HG03139 (cell line): ENCODE data around the gene ANKRD33B.

Experiments
- ATAC-seq: cut with Tn5 transposase; IDR thresholded peaks from one replicate; pipeline ENCODE4 v1.9.1; 2021; ENCODE audit not compliant: unreplicated experiment

The ANKRD33B gene

DNA sequence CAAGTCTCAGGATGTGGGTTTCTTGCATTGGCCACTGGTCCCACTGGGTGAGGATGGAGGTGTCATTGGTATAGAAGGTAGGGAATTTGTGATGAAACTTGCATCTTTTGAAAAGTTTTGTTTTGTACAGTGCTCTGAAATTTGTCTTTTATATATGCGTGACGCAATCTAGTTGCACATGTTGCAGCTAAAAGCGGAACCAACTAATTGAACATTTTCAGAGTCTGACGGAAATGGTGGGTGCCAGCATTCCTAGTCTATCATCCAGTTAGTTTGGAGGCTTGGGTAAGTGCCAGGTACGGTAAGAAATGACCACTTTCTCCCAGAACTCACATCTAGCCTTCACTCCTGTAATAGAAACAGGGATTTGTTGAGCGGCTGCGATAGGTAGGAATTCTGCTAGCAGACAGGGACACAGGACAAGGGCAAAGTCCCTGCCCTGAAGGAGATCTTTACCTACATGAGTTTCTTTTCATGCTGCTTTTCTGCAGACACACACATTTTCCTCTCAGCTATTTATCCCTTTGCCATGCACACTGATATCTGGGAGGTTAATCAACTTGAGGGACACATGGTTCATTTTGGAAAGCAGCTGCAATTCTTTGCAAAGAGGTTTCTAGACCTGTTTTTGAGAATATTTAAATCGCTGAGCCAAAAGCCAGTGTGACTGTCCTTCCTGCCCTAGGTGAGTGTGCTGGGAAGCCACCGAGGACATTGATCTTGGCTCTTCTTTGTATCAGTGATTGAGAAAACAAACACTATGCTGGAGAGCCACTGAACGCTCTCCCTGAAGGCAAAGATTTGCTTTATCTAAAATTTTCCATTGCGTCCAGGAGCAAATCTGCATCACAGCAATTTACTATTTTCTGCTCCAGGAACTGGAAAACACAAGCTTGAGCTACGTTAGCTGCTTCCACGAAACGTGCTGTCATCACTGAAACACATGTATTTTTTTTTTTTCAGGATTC is 107.5 kb downstream of the ANKRD33B start:
- ATAC-seq: no peak

DNA sequence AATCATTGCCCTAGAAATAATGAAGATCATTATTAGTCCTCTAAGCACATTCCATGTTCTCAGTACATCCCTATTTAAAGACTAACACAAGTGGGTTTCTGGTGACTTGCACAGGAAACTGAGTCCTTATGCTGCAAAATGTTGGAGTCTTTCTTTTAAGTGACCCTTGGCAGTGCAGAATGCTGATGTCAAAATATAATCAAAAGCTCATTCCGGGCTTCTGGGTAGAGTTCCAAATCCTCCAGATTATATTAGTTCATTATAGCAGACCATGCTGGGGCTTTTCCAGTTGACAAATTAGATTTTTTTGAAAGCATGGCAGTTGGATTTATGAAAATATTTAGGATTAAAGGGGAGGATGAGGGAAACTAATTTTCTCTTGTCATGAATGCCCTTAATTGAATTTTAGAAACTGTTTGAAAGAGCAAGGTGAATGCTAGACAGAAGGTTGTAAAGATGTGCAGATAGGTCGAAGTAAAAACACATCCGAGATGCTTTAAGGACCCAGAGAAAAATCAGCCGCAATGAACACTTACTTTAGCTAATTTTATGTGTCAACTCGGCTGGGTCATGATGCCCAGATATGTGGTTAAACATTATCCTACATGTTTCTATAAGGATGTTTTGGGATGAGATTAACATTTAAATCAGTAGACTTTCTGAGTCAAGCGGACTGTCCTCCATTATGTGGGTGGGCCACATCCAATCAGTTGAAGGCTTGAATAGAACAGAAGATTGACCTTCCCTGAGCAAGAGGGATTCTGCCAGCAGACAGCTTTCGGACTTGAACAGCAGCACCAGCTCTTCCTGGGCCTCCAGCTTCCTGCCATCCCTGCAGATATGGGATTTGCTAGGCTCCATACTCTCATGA is 108.5 kb downstream of the ANKRD33B start:
- no peak for ATAC-seq

DNA sequence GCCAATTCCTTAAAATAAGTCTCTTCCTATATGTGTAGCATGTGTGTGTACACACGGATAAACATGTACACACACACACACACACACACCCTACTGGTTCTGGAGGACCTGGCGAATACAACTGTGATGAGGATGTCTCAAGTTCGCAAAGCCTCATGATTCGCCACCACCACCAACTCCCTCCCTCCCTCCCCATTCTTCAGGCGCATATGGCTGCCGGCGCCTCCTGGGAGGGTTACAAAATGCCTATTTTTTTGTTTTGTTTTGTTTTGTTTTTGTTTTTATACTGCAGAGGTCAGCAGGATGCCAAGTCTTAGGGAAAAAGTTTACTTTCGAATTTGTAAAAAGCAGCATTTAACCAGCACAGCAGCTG is 109.1 kb downstream of the ANKRD33B start:
- ATAC-seq: no peak

DNA sequence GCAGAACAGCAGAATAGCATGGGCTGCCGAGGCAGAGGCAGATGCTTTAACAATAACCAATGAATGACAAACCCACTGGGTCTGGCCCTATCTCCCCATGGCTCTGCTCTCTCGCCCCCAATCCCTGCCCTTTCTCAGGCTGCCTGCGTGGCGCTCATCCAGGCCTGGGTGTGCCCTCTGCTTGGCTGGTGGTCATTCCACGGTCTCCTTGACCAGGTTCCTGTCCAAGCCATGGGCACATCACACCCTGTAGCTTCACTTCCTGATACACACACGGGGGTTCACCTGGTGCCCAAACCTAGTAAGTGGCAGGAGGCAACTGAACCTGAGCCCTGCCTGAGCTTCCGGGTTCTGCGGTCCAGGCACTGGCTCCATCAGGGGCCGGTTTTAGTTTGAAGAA is 109.5 kb downstream of the ANKRD33B start:
- ATAC-seq: no peak

DNA sequence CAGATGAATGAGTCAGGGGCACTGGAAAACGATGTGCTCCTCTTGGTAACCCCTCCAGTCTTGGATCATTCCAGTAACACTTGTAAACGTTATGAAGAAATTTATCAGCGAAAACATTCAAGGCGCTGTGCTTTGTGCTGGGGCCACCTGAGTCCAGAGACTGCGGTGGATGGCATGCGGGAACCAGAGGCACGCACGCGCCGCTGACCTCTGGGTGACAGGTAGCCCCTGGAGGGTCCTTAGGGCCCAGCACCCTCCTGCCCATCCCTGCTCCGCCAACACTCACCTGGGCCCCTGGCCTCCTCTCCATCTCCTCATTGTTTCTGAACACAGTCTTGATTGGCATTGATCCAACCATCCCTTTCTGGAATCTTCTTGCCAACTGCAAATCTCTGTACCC is 110.2 kb downstream of the ANKRD33B start:
- ATAC-seq: no peak

DNA sequence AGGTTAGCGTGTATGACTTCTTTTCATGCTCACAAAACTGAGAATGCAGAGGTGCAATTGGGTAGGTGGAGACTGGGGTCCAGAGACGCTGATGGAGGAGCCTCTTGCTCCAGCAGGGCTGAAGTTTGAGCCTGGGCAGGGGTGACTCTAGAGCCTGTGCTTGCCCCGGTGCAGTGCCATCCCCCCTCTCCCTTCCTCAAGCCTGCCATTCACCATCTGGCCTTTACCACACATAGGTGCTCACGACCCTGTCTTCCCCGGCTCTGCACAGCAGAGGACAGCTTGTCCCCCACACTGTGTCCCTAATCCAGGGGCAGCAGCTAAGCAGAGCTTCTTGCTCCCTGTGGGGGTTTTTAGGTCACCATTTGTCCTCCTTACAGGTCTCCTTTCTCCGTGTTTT is 110.7 kb downstream of the ANKRD33B start:
- ATAC-seq: no peak

DNA sequence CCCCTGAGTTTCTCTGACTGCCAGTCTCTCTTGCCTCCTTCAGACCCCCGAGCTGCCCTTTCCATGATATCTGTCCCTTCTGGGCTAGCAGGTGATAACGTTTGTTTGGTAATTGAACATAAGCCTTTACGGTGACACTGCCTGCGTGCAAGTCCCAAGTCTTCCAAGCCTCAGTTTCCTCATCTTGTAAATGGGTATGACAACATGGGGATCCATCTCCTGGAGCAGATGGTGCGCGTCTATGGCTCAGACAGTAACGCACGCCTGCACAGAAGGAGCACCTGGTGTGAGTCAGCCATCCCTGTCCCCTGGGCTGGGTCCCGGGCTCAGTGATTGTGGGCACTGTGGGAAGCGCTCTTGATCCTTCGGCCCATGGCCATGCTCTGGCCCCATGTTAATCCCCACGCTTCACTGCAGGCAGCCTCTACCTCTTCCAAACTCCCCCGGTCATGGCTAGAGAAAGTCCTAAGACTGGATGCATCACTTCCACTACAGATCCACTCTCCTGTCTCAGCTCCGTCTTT is 111.4 kb downstream of the ANKRD33B start:
- no peak for ATAC-seq

DNA sequence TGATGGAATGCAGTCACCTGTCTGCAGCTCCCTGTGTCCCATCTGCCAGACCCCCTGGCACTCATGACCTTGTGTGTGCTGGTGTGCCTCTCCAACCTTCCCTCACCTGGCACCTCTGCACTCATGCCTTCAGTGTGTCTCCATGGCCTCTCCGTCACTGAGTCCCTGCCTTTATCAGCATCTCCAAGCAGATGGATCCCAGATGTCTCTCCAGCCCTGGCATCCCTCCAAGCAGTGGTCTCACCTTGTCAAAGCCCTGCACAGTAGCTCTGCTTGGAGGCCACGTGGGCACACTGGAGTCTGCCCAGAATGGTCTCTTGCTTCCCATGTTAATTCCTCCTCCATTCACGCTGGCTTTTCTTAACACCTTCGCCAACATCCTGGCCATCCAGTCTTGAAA is 112.4 kb downstream of the ANKRD33B start:
- ATAC-seq: no peak

DNA sequence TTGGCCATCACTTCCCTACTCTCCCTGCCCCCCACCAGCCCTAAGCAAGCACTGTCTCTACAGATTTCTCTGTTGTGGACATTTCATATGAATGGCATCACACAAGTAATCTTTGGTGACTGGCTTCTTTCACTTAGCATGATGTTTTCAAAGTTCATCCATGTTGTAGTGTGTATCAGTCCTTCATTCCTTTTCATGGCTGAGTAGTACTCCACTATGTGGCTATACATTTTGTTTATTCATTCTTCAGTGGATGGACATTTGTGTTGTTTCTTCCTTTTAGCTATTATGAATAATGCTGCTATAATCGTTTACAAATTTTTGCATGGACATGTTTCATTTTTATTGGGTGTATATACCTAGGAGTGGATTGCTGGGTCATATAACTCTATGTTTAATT is 113.1 kb downstream of the ANKRD33B start:
- ATAC-seq: no peak

DNA sequence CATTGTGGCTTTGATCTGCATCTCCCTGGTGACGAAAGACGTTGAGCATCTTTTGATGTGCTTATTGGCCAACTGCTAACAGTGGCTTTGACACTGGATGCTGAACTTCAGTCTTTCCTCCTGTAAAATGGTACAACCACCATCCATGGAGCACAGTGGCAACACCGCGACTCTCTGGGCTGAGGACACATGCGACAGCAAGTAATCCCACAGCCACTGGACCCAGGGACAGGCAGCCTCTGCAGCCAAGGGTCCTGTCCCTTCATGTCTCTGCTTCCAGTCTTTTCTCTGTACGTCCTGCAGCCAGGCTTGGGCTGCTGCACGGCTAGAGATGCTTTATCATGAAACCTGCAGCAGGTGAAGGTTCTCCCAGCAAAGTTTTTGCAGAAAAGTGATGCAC is 113.7 kb downstream of the ANKRD33B start:
- ATAC-seq: no peak

DNA sequence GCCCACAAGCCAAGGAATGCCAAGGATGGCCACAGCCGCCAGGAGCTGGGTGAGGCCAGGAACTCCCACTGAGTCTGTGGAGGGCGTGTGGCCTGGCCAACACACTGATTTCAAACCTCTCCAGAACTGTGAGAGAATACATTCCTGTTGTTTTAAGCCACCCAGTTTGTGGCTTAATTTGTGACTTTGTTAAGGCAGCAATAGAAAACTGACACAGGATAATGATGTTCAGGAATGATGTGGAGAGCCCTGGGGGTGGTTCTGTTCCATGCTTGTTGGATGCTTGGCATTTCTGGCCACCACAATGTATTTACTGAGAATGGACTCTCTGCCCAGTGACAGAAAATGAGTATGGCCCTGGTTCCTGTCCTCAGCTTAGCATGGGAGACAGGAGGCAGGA is 114.4 kb downstream of the ANKRD33B start:
- ATAC-seq: no peak

DNA sequence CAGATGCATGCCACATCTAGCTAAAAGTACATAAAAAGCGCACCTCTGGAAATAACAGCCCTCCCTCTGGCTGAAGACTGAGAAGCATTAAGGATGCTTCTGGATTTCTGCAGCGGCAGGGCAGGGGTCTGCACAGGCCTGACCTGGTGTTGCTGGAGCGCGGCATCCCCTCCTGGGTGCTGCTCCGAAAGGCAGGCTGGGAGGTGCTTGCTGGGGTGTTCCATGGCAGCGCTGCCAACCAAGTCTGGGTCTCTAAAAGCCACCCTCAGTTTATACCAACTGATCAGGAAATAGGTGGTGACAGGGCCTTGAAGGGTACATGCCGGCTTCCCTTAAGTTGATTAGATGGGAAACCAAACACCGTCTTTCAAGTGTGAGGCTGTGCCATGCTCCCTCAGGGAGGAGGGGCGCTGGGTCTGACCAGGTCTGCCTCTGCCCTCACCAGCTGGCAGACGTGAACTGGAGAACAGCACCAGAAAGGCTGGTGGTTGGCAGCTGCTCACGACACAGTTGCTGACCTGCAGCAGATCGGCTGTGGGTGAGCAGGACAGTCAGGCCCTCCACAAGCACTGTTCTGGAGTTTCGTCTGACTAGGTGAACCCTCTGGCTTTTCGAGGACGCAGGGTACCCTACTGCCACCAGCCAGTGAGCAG is 115.6 kb downstream of the ANKRD33B start:
- ATAC-seq: no peak

DNA sequence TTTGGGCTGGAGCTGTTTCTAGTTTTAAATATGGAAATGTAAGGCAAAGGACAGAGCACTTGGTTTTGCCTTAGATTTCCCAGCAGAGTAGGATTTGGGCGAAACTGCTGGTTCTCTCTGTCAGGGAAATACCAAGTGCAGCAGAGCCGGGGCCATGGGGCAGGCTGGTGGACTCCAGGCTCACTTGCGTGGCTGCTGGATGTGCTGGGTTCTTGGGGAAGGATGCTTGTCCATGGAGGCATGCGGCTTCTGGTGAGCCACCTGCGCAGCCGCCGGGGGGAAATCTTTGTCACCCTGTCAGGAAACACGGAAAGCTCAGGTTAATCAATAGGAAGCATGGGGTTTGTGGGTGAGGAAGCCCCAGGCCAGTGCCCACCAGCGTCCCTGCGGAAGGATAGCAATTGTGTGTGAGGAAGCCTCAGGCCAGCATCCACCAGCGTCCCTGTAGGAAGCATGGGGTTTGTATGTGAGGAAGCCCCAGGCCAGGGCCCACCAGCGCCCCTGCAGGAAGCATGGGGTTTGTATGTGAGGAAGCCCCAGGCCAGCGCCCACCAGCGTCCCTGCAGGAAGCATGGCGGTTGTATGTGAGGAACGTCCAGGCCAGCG is 117.1 kb downstream of the ANKRD33B start:
- ATAC-seq: no peak

DNA sequence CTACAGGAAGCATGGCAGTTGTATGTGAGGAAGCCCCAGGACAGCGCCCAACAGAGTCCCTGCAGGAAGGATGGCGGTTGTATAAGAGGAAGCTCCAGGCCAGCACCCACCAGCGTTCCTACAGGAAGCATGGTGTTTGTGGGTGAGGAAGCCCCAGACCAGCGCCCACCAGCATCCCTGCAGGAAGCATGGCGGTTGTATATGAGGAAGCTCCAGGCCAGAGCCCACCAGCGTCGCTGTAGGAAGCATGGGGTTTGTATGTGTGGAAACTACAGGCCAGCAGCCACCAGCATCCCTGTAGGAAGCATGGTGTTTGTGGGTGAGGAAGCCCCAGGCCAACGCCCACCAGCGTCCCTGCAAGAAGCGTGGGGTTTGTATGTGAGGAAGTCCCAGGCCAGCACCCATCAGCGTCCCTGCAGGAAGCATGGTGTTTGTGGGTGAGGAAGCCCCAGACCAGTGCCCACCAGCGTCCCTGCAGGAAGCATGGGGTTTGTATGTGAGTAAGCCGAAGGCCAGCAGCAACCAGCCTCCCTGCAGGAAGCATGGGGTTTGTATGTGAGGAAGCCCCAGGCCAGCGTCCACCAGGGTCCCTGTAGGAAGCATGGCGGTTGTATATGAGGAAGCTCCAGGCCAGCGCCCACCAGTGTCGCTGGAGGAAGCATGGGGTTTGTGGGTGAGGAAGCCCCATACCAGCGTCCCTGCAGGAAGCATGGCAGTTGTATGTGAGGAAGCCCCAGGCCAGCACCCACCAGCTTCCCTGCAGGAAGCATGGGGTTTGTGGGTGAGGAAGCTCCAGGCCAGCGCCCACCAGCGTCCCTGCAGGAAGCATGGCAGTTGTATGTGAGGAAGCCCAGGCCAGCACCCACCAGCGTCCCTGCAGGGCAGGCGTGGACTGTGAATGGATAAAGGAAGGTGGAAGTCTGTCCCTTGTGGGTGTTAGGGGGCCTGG is 118.1 kb downstream of the ANKRD33B start:
- ATAC-seq: no peak

DNA sequence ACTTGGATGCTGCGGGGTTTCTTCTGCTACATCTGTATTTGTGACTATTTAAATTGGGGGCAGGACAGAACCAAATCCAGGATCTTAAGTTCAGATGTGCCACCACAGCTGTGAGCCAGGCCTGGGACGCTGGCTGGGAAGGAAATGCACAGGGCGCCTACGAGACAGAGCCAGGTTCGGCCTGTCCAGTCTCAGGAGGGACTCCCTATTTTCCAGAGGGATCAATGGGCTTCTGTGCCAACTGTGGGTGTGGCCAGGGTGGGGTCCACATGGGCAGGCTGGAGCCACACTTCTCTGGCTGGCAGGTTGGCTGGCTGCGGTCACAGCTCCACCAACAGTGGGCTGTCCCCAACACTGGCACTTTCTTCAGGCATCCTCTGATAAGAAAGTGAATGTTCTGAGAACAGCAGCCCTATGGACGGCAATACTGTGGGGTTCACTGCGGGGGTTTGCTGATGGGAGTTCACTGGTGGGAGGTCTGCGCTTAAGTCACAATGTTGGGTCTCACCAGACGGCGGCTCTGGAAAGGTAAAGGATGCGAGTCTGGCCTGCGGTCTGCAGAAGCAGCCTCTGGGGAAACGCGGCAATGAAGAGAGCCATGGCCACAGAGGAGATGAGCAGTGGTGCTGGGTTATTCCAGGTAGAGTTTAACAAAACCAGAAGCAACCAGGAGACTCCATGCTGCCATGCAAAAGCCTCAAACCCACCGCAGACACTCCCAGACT is 119.1 kb downstream of the ANKRD33B start:
- ATAC-seq: no peak

DNA sequence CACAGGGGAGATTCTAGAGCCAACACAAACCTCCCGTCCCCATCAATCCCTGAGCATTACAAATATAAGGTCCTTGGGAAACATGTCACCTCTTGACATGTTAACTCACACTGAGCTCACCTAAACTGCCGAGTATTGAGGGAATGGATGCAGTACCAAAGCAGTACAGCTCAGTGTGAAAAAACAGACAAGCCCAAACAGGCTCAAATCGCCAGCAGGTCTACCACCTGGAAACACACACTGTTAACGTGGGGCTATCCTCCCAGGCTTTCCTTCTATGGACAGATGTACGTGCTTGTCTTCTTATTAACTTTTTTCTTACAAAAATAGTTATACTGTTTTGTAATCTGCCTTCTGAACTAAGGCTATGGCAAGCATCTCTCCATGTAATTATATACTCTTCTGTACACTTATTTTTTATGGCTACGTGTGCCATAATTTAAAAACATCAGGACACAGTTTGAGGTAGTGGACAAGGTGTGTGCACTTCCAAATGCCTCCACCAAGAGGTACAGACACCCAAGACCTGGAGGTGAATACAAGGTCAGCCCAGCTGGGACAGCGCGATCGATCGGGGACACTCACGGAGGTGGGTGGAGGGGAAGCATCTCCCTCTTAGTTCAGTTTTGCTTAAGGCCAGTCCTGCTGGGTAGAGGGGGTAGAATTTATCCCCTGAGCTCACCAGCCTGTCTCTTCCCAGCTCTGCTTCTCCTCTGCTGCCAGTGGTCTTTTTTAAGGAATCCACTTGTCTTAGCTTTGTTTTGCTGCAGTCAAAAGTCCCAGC is 120.6 kb downstream of the ANKRD33B start:
- peak; percentile 15 for ATAC-seq

DNA sequence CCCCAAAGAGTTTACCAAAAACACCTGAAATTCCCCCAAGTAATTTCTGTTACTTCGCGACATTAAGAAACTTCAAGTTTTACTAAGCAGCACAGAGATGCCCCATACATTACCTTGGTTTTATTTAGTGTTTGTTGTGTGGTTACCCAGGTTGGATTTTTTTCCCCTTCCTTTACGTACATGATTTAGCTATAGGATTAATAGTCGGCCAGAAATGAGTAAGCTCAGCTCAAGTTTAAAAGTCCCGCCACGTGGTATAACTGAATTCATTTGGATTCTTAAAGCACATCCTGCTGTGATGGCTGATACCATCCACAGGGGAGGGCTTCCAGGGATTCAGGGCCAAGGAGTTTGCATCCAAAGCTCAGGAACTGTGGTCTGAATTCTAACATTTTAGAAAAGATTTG is 121.2 kb downstream of the ANKRD33B start:
- peak; percentile 50 for ATAC-seq

DNA sequence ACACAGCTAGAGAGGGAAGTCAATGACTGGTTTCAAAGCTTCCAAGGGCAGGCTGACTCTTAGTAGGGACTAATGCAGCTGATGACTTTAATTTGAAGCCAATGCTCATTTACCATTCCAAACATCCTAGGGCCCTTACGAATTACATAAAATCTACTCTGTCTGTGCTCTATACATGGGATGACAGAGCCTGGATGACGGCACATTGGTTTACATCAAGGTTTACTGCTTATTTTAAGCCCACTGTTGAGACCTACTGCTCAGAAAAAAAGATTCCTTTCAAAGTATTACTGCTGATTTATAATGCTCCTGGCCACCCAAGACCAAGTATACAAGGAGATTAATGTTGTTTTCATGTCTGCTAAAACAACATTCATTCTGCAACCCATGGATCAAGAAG is 123.0 kb downstream of the ANKRD33B start:
- no peak for ATAC-seq
